Kasumi-1 (cell line): ENCODE results near the gene PCCA.

Source experiments
- DNase-seq, 2 experiments: peaks; one replicate each; lab custom pipeline; 2025; lab: John Stamatoyannopoulos, UW

PCCA gene

DNA sequence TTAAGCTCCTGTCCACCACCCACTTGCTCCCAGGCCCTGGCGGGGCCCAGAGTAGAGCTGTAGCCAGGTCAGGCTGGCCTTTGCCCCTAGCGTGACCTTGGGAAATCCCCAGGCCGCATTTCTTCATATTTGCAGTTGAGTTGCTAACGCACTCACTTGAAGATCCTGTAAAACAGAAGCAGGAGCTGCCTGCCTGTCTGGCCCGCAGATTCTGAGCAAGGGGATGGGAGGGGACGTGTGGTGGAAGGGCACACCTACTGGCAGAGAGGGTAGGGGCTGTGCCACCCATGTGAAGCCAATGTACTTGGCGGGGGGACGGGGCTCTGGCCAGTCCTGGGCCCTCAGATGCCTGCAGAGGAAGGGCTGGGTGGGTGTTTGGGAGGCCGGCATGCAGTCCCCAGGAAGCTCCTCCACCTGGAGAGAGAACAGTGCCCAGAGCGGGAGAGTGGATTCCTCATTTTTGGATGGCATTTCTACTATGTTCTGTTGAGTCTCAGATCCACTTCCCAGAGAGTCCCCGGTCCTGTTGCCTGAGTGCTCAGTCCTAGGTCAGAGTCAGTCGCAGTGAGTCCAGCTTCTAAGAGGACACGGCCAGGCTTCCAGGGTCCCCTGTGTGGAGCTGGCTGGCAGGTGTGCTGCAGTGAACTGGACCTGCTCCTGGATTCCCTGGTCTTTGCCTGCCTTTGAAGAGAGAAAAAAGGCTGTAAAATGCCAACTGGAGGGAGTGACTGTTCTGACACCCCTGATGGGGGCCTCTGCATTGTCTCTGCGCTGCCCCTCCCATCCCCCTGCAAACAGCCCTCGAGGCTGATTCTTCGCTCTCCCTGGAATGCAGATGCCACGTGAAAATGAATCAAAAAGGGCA, 436.8 kb downstream of the PCCA start:
- DNase-seq: no peak

DNA sequence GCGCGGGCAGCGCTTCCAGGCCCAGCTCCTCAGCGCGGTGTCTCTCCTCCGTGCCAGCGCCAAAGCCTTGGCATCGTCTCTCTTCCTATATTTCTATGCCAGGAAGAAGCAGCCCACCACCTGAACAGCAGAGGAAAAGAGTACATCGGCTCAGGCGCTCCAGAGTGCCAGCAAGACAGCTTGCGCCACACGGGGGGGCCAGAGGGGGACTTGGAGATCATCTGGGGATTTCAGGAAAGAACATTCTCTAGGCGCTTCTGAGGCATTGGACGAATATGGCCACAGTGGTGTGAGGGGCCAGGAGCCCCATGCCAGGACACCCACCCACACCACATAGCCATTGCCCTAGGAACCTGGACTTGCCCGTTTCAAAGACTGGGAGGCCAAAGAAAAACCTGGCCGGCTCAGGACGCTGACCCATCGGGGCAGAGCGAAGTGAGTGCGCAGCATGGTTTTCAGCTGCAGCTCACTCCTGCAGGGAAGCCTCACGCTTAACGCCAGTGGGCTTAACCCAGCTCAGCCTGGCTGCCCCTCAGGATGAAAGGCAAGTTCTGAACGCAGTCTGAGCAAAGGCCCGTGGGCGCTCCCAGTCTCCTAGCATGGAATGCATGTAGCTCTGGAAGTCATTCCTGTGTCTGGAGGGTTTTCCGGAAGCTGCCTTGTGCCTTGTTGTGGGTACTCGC, 437.6 kb downstream of the PCCA start:
- no peak for DNase-seq

DNA sequence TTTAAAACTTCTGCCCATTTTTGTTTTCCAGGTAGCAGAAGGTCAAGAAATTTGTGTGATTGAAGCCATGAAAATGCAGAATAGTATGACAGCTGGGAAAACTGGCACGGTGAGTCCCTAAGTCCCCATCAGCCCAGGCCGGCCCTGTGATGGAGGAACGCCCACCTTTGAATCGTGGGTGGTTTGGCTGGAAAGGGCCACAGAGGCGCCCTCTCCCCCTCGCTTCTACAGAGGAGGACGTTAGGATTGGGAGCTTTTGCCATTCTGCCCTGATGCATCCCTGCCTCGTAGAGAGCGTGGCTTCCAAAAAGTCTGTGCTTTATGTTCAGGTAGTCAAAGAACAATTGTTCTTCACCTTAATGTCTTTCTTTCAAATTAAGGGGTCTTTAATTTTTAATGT, 438.8 kb downstream of the PCCA start:
- no peak for DNase-seq

DNA sequence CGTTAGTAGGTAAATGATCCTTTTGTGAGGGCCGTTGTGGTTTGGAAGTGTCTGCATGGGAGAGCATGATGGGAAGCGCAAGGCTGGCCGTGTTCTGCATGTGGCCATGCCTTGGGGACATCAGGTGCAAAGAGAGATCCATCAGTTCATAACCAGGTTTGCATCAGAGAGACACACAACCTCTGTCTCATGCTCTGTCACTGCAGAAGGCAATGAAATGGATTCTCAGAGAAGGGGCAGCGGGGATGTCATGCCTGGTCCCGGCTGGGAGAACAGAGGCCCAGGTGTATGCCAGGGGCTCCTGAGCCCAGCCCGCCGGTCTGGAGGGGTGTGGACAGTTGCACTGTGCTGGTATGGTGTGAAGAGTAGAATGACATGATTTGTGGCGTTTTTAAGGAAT, 439.5 kb downstream of the PCCA start:
- no peak for DNase-seq

DNA sequence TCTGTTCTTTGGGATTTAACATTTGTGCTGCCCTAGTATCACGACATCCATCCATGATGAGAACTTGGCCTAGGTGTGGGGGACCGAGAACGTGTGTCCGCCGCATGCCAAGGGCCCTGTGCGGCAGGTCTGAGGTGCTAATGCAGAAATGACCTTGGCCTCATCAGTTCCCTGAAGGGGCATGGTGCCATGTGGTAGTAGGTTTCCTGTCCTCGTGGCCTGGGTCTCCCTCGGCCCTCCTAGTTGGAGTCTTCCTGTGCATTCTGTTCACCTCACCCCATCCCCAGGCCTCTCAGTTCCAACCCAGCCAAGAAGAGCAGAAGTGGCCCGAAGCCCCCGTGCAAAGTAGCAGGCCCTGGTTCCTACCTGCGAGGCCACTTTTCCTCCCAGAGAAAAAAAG, 439.9 kb downstream of the PCCA start:
- DNase-seq: no peak

DNA sequence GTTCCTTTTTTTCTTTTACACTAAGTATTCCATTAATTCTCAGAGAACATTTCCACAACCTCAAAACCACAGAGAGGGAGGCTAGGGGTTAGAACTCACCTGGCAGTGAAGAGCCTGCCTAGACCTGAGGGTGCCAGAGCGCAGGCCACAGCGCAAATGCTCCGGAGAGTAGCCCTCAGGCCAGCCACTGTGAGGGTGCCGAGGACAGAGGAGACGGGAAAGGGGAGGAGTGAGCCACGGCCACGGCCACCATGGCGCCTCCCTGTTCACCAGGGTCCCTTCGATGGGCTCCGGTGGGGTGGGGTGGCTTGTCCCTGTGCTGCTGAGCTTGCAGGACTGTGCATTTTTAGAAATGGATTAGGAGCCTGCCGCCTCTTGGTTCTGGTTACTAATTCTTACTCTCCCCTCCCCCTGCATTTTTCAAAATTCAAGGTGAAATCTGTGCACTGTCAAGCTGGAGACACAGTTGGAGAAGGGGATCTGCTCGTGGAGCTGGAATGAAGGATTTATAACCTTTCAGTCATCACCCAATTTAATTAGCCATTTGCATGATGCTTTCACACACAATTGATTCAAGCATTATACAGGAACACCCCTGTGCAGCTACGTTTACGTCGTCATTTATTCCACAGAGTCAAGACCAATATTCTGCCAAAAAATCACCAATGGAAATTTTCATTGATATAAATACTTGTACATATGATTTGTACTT, 440.9 kb downstream of the PCCA start:
- no peak for DNase-seq

DNA sequence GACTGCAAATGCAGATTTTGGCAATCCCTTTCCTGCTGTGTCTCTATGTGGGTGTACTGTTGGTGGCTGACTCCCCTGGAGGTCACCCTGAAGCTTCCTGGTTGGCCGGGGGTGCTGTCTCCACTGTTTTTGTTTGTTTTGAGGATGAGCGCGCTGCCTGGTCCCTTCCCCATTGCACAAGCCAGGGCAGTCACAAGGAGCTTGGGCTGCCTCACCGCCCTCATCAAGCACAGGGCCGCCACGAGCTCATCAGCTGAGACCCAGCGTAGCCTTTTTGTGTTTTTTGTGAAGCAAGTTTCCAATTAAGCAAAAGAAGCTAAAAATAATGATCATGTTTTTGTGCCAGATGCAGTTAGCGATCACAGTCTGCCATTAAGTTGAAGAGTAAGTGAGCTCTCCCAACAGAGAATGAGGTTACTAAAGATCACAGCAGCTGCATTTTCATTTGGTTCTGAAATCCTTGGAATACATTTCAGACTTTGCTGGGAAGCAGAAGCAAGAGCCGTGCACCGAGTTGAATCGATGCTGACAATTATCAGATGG, 441.8 kb downstream of the PCCA start:
- no peak for DNase-seq

DNA sequence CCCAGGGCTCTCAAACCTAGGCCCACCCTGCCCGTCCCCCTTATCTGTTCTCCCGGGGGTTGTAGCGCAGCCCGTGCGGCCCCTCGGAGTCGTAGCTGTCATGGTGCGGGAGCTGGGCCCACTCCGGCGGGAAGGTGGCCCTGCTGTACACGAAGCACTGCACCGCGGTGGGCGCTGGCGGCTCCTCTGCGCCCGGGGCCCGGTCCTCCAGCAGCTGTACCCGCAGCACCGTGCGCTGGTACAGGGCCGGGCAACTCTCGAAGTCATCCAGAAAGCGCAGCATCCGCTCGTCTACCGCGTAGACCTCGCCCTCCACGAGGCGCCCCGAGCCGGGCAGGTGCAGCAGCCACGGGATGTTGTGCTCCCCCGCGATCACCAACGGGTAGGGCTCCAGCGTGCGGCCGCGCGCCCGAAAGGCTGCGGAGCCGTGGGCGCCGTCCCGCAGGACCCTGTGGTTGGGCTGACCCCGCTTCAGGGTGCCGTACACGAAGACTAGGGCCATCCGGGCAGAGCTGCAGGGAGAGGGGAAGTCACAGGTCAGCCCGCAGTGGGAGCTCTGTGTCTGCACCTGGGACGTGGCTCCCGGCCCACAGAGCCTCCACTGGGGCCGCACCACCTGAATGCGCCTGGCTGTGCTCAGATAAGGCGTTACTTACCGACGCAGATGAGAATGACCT, 443.3 kb downstream of the PCCA start:
- DNase-seq: no peak

DNA sequence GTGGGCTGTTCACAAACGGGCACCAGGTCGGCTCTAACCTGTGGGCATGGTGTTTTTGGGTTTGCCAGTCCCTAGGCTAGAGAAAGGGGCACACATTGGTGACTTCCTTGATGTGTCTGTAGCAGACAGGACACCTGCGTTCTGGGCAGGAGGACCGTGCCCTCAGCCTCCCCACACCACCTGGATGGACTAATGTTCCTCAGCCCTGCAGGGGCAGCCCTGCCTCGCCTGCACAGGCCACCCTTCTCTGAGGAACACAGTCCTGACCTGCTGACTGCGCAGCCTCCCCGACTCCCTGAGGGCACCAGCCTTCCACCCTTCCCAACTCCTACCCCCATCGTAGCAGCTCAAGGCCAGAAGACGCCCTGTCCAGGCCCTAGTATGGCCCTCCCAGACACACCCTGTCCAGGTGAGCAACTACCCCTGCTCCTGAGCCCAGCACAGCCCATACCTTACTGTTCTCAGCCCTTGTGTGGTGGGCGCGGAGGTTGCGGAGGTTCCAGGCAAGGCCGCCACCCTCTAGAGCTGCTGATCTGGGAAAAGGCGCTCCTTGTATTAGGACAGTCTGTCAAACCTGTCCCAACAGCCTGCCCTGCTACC, 444.0 kb downstream of the PCCA start:
- DNase-seq: no peak

DNA sequence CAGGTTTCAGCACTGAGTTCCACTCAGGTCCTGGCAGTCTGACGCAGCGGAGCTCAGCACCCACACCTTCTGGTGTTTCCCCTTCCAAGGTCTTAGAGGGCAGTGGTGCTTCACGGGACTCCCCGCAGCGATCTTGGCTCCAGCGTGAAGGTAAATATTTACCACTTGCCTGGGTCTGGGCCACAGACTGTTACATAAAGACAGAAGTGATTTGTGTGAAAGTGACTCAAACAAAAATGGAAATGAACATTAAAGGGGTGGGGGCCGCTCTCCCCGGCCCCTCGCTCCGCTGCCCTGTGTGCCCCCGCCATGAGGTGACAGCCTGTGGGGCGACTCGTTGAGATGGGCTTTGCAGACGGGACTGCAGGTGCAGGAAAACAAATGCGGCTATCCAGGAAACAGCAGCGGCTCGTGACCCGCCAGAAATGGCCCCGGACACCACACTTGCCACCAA, 444.7 kb downstream of the PCCA start:
- no peak for DNase-seq

DNA sequence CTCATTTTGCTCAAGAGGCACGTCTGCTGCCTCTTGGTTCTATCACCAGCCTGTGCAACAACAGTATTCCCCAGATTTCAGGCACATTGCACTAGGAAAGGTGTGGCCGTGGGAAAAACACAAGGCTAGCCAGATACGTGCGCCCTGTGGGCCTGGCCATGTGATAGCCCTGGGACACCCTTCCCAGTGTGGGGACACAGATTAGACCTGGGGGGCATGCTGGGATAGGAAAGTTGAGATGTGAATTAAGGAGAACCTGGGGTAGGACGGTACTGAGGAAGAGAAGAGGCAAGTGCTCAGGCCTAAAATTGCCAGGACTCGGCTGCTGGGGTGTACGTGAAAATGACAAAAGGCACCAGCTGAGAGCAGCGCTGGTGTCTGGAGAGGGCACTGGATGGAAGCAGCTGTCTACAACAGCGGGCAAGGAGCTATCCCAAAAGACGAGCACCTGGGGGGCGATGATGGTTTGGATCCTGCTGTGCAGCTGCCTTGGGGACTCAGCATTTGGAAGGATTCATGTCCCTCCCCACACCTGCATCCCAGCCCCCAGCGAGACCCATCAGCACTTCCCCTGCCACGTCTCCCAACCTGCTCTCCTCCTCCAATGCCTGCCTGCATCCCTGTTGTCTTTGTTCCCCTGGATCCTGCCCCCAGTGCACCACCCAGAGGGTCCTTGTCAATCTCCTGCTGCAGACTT, 445.4 kb downstream of the PCCA start:
- DNase-seq: no peak

DNA sequence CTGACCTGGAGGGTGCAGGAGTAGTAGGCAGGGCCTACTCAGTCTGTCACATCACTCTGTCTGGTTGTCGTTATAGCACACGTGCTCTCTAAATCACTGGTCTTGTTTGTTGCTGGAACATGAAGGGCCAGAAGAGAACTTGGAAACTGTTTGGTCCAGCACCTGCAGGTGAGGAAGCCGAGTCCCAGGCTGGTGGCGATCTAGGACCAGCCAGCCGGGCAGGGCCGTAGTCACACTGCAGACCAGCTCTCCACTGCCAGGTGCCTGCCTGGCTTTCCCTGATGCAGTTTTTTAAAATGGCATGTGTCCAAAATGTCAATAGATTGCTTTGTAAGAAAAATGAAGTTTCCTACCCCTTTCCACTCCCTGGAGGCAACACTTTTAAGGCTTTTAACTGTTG, 446.0 kb downstream of the PCCA start:
- no peak for DNase-seq

DNA sequence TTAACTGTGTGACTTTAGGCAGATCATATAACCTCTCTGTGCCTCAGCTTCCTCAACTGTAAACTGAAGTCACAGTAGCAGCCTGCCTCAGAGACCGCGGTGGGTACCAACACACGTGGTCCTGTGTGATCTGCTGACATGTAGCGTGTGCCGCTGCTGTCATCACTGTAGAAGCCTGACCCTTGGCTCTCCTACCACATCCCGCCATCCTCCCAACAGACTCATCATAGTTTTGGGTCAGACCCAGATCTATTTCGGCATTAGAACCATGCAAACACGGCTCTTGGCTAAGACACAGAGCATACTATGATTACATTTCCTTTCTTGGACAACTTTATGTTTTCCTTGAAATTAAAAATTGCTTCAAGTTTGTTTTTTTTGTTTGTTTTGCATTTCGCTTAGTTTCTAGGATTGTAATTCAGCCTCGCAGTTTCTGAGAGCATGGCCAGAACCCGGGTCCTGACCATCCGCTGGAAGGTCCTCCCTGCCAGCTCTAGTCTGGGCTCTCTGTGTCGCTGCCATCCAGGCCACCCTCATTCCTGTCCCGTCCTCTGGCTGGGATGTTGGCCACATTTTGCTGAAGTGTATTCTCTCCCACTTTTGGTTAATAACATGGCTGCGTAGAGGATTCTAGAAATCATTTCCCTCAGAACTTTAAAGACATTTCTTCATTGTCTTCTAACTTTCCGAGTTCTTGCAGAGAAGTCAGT, 446.7 kb downstream of the PCCA start:
- DNase-seq: no peak

DNA sequence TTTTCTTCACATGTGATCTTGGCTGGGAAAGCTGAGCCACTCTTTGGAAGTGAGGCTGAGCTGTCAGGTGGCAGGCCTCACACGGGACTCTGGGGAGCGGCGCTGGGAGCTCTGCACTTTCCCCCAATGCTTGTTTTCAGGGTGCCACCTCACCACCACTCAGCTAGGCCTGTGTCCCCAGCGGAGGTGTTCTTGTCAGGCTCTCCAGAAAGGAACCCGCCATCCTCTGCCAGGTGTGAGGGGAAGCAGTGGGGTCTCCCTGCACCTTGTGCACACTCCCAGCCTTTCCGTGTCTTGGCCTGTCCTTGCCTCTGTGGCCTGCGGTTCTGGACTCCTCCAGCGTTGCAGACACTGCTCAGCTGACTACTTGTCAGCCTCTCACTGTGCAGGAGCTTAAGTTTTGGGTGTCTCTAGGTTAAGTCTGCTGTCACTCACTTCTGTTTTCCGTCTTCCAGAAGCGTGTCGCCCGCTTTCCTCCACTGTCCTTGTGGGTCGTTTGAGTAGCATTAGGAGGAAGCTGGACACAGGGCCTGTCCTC, 447.8 kb downstream of the PCCA start:
- no peak for DNase-seq

DNA sequence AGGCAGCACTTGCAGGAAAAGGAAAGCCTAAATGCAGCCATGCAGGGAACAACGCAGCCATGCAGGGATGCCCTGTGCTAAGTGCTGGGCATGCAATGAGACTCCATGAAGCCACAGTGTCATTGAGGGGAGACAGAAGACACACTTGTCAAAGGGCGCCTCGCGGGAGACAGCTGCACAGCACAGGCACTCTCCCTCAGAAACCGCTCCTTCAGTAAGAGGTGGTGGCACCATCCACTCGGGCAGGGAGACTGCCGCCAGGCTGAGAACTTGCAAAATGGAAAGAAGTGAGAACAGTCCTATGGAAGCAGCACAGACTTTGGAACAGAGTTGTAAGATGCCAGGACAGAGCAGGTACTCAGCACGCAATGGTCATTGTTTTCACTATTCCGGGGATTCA, 448.6 kb downstream of the PCCA start:
- DNase-seq: no peak

DNA sequence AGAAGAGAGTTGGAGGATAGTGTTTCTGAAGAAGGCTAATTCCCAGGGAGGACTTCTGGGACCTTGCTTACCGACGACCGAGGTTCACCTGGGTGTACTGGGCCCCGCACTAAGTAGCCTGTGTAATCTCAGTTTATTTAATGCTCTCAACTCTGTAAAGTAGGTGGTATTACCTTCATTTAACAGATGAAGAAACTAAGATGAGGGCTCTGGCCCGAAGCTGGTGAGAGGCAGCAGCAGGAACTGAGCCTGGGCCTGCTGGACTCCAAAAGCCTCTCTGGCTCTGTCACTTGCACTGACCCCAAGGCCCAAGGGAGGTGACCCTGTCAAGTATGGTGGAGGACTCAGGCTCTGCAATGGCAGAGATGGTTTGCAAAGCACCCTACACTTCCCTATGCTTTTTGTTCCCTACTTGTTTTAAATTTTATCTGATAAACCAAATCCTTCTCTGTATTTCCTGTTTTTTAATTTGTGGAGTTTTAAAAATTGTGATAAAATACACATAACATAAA, 449.1 kb downstream of the PCCA start:
- DNase-seq: no peak

DNA sequence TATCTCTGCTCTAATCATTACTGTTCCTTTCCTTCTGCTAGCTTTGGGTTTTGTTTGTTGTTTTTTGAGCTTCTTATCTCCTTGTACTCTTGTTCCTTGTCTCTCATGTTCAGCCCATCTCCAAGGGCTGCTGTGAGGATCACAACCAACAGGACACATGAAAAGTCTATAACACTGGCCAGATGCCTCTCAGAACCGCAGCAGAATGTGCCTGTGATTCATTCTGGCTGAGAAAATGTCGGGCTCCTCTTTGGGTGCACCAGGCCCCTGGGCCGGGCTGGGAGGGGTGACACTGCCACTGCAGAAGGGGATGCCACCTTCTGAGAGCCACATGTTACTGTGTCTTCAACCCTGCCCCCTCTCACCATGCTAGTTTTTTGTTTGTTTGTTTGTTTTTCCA, 451.7 kb downstream of the PCCA start:
- DNase-seq: no peak

DNA sequence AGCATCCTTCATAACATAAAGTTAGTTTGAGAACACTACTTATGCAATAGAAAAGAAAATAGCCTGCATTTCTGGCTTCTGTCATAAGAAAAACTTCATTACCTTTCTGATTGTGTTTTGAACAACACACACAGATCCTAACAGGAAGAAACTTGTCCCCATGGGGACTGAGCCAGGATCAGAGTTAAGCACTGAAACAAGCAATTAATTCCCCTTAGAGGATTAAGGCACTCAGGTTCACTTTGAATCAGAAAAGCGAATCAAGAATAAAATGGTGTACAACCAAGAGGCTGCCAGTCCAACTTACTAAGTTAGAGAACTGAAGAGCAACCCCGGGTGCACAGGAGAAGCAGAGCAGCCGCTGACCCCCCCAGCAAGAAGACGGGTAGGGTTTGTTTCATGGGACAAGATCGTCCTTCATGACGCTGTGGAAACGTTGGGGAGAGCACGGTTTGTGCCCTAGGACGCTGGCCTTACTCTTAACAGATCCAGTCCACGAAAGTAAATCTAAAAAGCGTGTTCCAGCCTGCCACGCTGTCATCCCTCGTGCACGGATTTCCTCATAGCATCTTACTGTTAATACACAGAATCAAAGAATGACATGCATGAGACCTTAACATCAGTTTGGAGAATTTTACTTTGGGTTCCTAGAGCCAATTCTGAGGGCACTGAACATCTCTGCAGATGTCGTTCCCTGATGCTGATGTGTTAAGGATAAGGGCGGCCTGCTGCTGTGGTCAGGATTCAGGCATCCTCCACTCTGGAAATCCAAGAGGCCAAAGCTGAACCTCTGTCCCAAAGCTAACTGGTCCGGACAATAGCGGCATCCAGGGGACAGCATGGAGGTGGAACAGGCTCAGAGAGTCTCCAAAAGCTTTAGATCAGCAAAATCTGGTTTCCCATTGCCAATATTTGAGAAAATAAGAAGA, 453.3 kb downstream of the PCCA start:
- no peak for DNase-seq

DNA sequence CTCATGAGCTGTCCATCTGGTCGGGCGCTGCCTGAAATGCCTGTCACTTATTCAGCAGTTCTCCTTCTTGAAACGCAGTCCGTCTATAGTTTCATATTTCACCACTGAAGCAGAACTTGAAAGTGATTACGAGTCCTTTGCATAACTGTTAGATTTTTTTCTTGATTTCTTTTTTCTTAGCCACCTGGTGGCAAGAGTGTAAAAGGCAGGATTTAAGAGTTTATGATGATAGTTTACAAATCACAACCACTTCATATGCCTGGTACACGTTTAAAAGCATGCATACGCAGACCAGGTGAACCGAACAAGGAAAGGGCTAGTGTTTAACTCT, 453.9 kb downstream of the PCCA start:
- DNase-seq: peak; percentile 32 to 35
